Aorta (tissue), 5 donors: Measurements from ENCODE around the gene TOB1. TPM values are rescaled to one million over a fixed set of nuclear protein-coding genes. Genes with fewer than 3 reads are reported as not detected.
"Not testable (repeated sequence)": the region's sequence is repeated elsewhere in the genome, so short reads cannot be mapped to it uniquely, and the experiment has no call there.

Experiments
- ATAC-seq: fragments of 200-7000 bp; cut with Tn5 transposase; one replicate; pipeline ENCODE4 v1.9.1; 2022; ENCODE audit warnings: moderate library complexity; ENCODE audit not compliant: low FRiP score
- DNase-seq, 2 donors: peaks; one replicate each; pipeline ENCODE4 v3.0.0-alpha.2; 2020
- H3K27ac ChIP-seq, 2 donors: one replicate each; pipeline ENCODE4 v1.5.1; 2013; ENCODE audit warnings: low read length in 2 of 2, mild to moderate bottlenecking in 2 of 2, moderate library complexity in 2 of 2, control low read depth in 1 of 2, inconsistent platforms in 1 of 2, low read depth in 1 of 2
- H3K27me3 ChIP-seq, 2 donors: one replicate each; pipeline ENCODE4 v1.6.1; 2013; ENCODE audit warnings: control low read depth in 1 of 2, low read length in 1 of 2, mild to moderate bottlenecking in 1 of 2, moderate library complexity in 1 of 2; ENCODE audit not compliant: insufficient read depth in 2 of 2, control insufficient read depth in 1 of 2
- H3K36me3 ChIP-seq, 2 donors: one replicate each; pipeline ENCODE4 v1.6.1; 2013; ENCODE audit warnings: control low read depth in 1 of 2, low read length in 1 of 2, mild to moderate bottlenecking in 1 of 2; ENCODE audit not compliant: insufficient read depth in 2 of 2, control insufficient read depth in 1 of 2
- H3K4me1 ChIP-seq, 2 donors: one replicate each; pipeline ENCODE4 v1.6.1; 2013; ENCODE audit warnings: low read length in 2 of 2, control low read depth in 1 of 2, mild to moderate bottlenecking in 1 of 2, moderate library complexity in 1 of 2; ENCODE audit not compliant: insufficient read depth in 2 of 2, control insufficient read depth in 1 of 2
- H3K4me3 ChIP-seq, 2 donors: one replicate each; pipeline ENCODE4 v1.5.1; 2013; ENCODE audit warnings: low read length in 2 of 2, control low read depth in 1 of 2, mild to moderate bottlenecking in 1 of 2
- H3K9me3 ChIP-seq: one replicate; pipeline ENCODE4 v1.6.1; 2013; ENCODE audit warnings: mild to moderate bottlenecking, low read length; ENCODE audit not compliant: control insufficient read depth
- WGBS, 2 donors: extraction: QIAGEN DNeasy Blood & Tissue Kit; methylation state at CpG; one replicate each; pipeline ENCODE4 v1.1.7; 2013; 5-methylcytosine and 5-hydroxymethylcytosine counted together
- intact Hi-C, 2 donors: fragments of 100-400 bp; cut with DNase I; formaldehyde crosslinking; loops; one replicate each; pipeline versions ENCODE4 v1.14.2 to v1.15.0; 2022
- polyA plus RNA-seq, 2 donors: library from polyadenylated mRNA; stranded (reverse); fragments of 200-250 nt; gene quantifications; one replicate each; pipeline ENCODE4 v1.2.3, GENCODE V29; 2013
- total RNA-seq, 2 donors: library from RNA; stranded (reverse); fragmentation: NEBNext Ultra II Directional; extraction: Animal tissue kit (Norgen Biotek cat#: 25700); gene quantifications; one replicate each; pipeline ENCODE4 v1.2.1, GENCODE V29; 2021
- donor health status: healthy with polysubstance abuse.
- donor health status: Bipolar disorder and iron deficiency.
- donor health status: DM: no; HTN: no; CAD: no.
- donor health status: DM: no; HTN: no; CAD: no.
- donor health status: DM: yes; HTN: yes; CAD: no.

The TOB1 gene
- total and polyA plus RNA-seq, 4 donors: 24.0 to 55.2 (median 40.9) TPM

GRCh38 chr17:50877042-50877441, 10.9 kb upstream of the TOB1 start:
- H3K27ac ChIP-seq, H3K4me1 ChIP-seq, H3K9me3 ChIP-seq, H3K4me3 ChIP-seq, intact Hi-C loops, H3K27me3 ChIP-seq, DNase-seq, ATAC-seq, H3K36me3 ChIP-seq: not testable (repeated sequence)
- WGBS, 2 donors: 97 to 98% methylated on average over 9 of the region's 9 CpGs

- intact Hi-C loops: no loop called here
- Histone ChIP-seq H3K9me3 (no peaks in the 10 kb centered on the region), H3K36me3 (no peaks in the 10 kb centered on the region), H3K4me3 (no peak overlapping the region), H3K27me3 (no peaks in the 10 kb centered on the region), H3K4me1 (no peaks in the 10 kb centered on the region), H3K27ac (no peak overlapping the region)
- WGBS, 2 donors: 70 to 87% methylated on average over 2 of the region's 2 CpGs
- DNase-seq (no peak), ATAC-seq (no peak)
Observed at GRCh38 chr17:50875074-50875473, 8.9 kb upstream of the TOB1 start.

- Histone ChIP-seq H3K27me3 (no peaks in the 10 kb centered on the region), H3K27ac (no peak overlapping the region), H3K4me1 (no peaks in the 10 kb centered on the region), H3K36me3 (no peaks in the 10 kb centered on the region), H3K4me3 (no peak overlapping the region), H3K9me3 (no peaks in the 10 kb centered on the region)
- ATAC-seq (no peak), DNase-seq (peak in 1 of 2 donors; percentile 58)
- 11 to 19% methylated on average over 4 of the region's 4 CpGs for WGBS, 2 donors
- intact Hi-C loops: no loop called here
Observed at GRCh38 chr17:50872710-50873424, 6.7 kb upstream of the TOB1 start.

- no peaks in the 10 kb centered on the region for H3K27me3 ChIP-seq
- no peak overlapping the region for H3K4me3 ChIP-seq
- H3K27ac ChIP-seq: no peak overlapping the region
- H3K9me3 ChIP-seq: no peaks in the 10 kb centered on the region
- no peaks in the 10 kb centered on the region for H3K4me1 ChIP-seq
- no peaks in the 10 kb centered on the region for H3K36me3 ChIP-seq
- intact Hi-C loops: no loop called here
- ATAC-seq (no peak), DNase-seq (no peak)
- WGBS, 2 donors: 75 to 81% methylated on average over 2 of the region's 2 CpGs
Observed at GRCh38 chr17:50871898-50872297, 5.7 kb upstream of the TOB1 start.

- no peak for DNase-seq
- H3K27ac ChIP-seq: no peak overlapping the region
- H3K27me3 ChIP-seq: no peaks in the 10 kb centered on the region
- 68 to 75% methylated on average over 4 of the region's 4 CpGs for WGBS, 2 donors
- no peaks in the 10 kb centered on the region for H3K4me1 ChIP-seq
- no peak for ATAC-seq
- H3K4me3 ChIP-seq: no peak overlapping the region
- H3K36me3 ChIP-seq: no peaks in the 10 kb centered on the region
- intact Hi-C loops: no loop called here
- no peaks in the 10 kb centered on the region for H3K9me3 ChIP-seq
Observed at GRCh38 chr17:50871364-50871763, 5.2 kb upstream of the TOB1 start.

GRCh38 chr17:50868602-50869001, 2.4 kb upstream of the TOB1 start:
- ATAC-seq: no peak
- H3K36me3 ChIP-seq: no peaks in the 10 kb centered on the region
- peaks cover 0 to 2% of the 10 kb centered on the region in 2 donors for H3K27me3 ChIP-seq
- 7 to 8% methylated on average over 1 of the region's 1 CpG for WGBS, 2 donors
- intact Hi-C loops: loop anchor here in 1 of 2 donors (5.0 kb wide), 1 partner anchor 34 kb away; no protein-coding TSS in a partner anchor
- no peaks in the 10 kb centered on the region for H3K9me3 ChIP-seq
- H3K4me1 ChIP-seq: no peaks in the 10 kb centered on the region
- no peak overlapping the region for H3K27ac ChIP-seq
- no peak for DNase-seq
- H3K4me3 ChIP-seq: no peak overlapping the region

- Histone ChIP-seq H3K4me3 (peak overlapping the region in 1 of 2 donors; percentile 40), H3K27ac (no peak overlapping the region), H3K27me3 (peaks cover 0 to 2% of the 10 kb centered on the region in 2 donors), H3K36me3 (peaks cover 0 to 1% of the 10 kb centered on the region in 2 donors), H3K9me3 (no peaks in the 10 kb centered on the region), H3K4me1 (no peaks in the 10 kb centered on the region)
- DNase-seq (no peak), ATAC-seq (no peak)
- intact Hi-C loops: loop anchor here in 1 of 2 donors (5.0 kb wide), 1 partner anchor 34 kb away; no protein-coding TSS in a partner anchor
- WGBS, 2 donors: 3 to 8% methylated on average over 1 of the region's 1 CpG
Observed at GRCh38 chr17:50868140-50868438, 1.9 kb upstream of the TOB1 start.

GRCh38 chr17:50867363-50868139, 1.4 kb upstream of the TOB1 start:
- Histone ChIP-seq H3K4me3 (peak overlapping the region; percentile 40 to 47), H3K27me3 (peaks cover 0 to 2% of the 10 kb centered on the region in 2 donors), H3K9me3 (no peaks in the 10 kb centered on the region), H3K27ac (peak overlapping the region; percentile 94 to 98), H3K4me1 (no peaks in the 10 kb centered on the region), H3K36me3 (peaks cover 0 to 2% of the 10 kb centered on the region in 2 donors)
- peak; percentile 88 for ATAC-seq
- peak; percentile 97 for DNase-seq
- 0 to 1% methylated on average over 35 of the region's 35 CpGs for WGBS, 2 donors
- intact Hi-C loops: loop anchor here in 1 of 2 donors (2.0 to 5.0 kb wide), 2 partner anchors 35 to 83 kb away; no protein-coding TSS in a partner anchor
